ENCODE data around the gene PEX14.

DNA sequence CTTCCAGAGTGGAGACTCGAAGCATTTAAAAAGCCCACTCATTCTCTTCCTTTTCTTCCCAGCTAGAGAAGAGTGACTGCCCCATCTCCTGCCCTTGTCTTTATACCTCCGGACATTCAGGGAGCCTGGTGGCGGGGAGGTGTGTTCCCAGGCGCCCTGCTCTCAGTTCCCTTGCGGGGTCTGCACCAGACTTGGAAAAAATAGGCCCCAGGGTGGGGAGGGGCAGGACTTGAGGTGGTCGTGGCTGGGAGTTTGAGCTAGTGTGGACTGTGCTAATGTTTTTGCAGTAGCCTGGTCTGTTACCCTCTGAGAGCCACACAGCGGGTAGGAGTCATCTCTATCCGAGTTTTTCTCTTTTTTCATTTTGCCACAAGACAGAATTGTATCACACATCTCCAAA, 139.1 kb downstream of the PEX14 start:
- no peak for TF ChIP-seq POLR2A (IDR thresholded peaks at IDR 0.05)
- TF ChIP-seq, protein P1, sequence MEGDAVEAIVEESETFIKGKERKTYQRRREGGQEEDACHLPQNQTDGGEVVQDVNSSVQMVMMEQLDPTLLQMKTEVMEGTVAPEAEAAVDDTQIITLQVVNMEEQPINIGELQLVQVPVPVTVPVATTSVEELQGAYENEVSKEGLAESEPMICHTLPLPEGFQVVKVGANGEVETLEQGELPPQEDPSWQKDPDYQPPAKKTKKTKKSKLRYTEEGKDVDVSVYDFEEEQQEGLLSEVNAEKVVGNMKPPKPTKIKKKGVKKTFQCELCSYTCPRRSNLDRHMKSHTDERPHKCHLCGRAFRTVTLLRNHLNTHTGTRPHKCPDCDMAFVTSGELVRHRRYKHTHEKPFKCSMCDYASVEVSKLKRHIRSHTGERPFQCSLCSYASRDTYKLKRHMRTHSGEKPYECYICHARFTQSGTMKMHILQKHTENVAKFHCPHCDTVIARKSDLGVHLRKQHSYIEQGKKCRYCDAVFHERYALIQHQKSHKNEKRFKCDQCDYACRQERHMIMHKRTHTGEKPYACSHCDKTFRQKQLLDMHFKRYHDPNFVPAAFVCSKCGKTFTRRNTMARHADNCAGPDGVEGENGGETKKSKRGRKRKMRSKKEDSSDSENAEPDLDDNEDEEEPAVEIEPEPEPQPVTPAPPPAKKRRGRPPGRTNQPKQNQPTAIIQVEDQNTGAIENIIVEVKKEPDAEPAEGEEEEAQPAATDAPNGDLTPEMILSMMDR (IDR thresholded peaks at IDR 0.05), result no peak
